Caco-2 (cell line): Measurements from ENCODE around the gene ELMO1. TPM values are rescaled to one million over a fixed set of nuclear protein-coding genes. Genes with fewer than 3 reads are reported as not detected.

Experiments used
- BruUV-seq: library from RNA; stranded (reverse); fragments of 400-500 nt; replicated peaks from 2 replicates; lab custom pipeline; 2021; lab: Mats Ljungman, UMichigan
- CTCF ChIA-PET: fragments of 300-600 bp; sonication (Branson Sonifier 250); formaldehyde crosslinking; loops from one replicate; lab custom pipeline; 2022; ENCODE audit warnings: antibody characterized with exemption; lab: Charles Lee
- POLR2A ChIA-PET: fragments of 300-600 bp; sonication (Branson Sonifier 250); formaldehyde crosslinking; loops from one replicate; lab custom pipeline; 2022; ENCODE audit warnings: antibody characterized with exemption; lab: Charles Lee
- DNase-seq, 2 experiments: peaks; one replicate each; pipeline versions ENCODE4 v3.0.0 to v3.0.0-alpha.2; 2020 to 2022
- H3K27me3 ChIP-seq: replicated peaks from 2 replicates; pipeline ENCODE4 v1.6.0; 2011; ENCODE audit warnings: low read length; ENCODE audit not compliant: control insufficient read depth, insufficient read depth
- H3K36me3 ChIP-seq: 2 replicates; pipeline ENCODE4 v1.5.1; 2011; ENCODE audit warnings: low read length; ENCODE audit not compliant: control insufficient read depth, insufficient read depth
- H3K4me1 ChIP-seq: fragments of 250-450 bp; sonication (Bioruptor Pico); 2 replicates; pipeline ENCODE4 v1.5.1; 2020; ENCODE audit warnings: mild to moderate bottlenecking
- H3K4me3 ChIP-seq: 2 replicates; pipeline ENCODE4 v1.5.1; 2011; ENCODE audit warnings: low read depth, mild to moderate bottlenecking, control low read depth, low read length
- H3K9me3 ChIP-seq: fragments of 250-450 bp; sonication (Bioruptor Pico); 2 replicates; pipeline ENCODE4 v1.5.1; 2020; ENCODE audit warnings: mild to moderate bottlenecking, moderate library complexity
- H3K27ac Mint-ChIP-seq: one replicate; pipeline ENCODE4 v1.8.0; 2022; ENCODE audit warnings: mixed read lengths; ENCODE audit not compliant: unreplicated experiment
- H3K27me3 Mint-ChIP-seq: one replicate; pipeline ENCODE4 v1.8.0; 2022; ENCODE audit warnings: mixed read lengths; ENCODE audit not compliant: insufficient read depth, unreplicated experiment
- H3K36me3 Mint-ChIP-seq: one replicate; pipeline ENCODE4 v1.8.0; 2022; ENCODE audit warnings: mild to moderate bottlenecking, mixed read lengths; ENCODE audit not compliant: insufficient read depth, unreplicated experiment
- H3K4me1 Mint-ChIP-seq: one replicate; pipeline ENCODE4 v1.8.0; 2022; ENCODE audit warnings: low read depth, mixed read lengths; ENCODE audit not compliant: unreplicated experiment
- H3K4me3 Mint-ChIP-seq: one replicate; pipeline ENCODE4 v1.8.0; 2022; ENCODE audit warnings: mild to moderate bottlenecking, moderate library complexity, mixed read lengths; ENCODE audit not compliant: unreplicated experiment
- H3K9me3 Mint-ChIP-seq: one replicate; pipeline ENCODE4 v1.8.0; 2022; ENCODE audit warnings: mixed read lengths; ENCODE audit not compliant: unreplicated experiment
- intact Hi-C: fragments of 100-400 bp; cut with micrococcal nuclease; formaldehyde crosslinking; loops from one replicate; pipeline ENCODE4 v1.10.0; 2022; ENCODE audit not compliant: unreplicated experiment
- total RNA-seq: library from RNA; stranded (reverse); gene quantifications from 2 replicates; pipeline ENCODE4 v1.2.3, GENCODE V29; 2022
- TF ChIP-seq, protein P1 (sequence below), 2 experiments: fragments of 200-600 bp in 1 of 2; IDR thresholded peaks; 1 replicate in 1 of 2; 2 replicates in 1 of 2; pipeline versions ENCODE4 v1.5.1 to v1.8.0; 2011 to 2022; ENCODE audit warnings: antibody characterized with exemption in 1 of 2, control low read depth in 1 of 2, inconsistent platforms in 1 of 2, low read depth in 1 of 2, low read length in 1 of 2, mild to moderate bottlenecking in 1 of 2, moderate library complexity in 1 of 2; ENCODE audit not compliant: insufficient read depth in 1 of 2, severe bottlenecking in 1 of 2, unreplicated experiment in 1 of 2

Gene ELMO1
- total RNA-seq, 1 experiment from 2014 or later, result 0.14 TPM

DNA sequence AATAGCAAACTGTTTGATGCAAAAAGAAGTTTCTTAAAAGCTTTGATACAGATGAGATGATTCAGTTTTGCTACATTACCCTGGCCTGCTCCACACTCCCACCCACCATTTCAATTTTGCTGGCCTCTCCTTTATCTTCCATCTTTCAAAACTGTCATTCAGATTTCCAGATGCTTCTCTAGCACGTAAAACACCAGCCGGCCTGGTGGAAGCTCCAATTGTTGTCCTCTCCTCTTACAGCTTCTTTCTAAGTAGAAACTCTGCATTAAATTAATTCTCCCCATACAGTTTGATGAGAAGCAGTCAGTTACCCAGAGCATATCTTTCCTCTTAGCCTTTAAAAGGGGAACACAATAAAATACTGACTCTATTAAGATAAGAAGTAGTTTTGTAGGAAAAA is 34.3 kb upstream of the ELMO1 start:
- H3K27ac Mint-ChIP-seq, result no peak overlapping the region
- no peaks in the 10 kb centered on the region for H3K36me3 Mint-ChIP-seq
- no peaks in the 10 kb centered on the region for H3K9me3 Mint-ChIP-seq
- no peak overlapping the region for H3K4me3 Mint-ChIP-seq
- Histone ChIP-seq H3K9me3 (no peaks in the 10 kb centered on the region; the same call in 1 of the 2 replicates), H3K36me3 (no peaks in the 10 kb centered on the region), H3K4me1 (no peaks in the 10 kb centered on the region), H3K4me3 (no peak overlapping the region), H3K27me3 (no peaks in the 10 kb centered on the region)
- no peaks in the 10 kb centered on the region for H3K4me1 Mint-ChIP-seq
- DNase-seq, result no peak
- intact Hi-C loops, result no loop called here
- no TSS peak for BruUV-seq
- ChIA-PET CTCF (no interaction called here), POLR2A (no interaction called here)
- H3K27me3 Mint-ChIP-seq, result peaks cover 9% of the 10 kb centered on the region
- TF ChIP-seq, protein P1, sequence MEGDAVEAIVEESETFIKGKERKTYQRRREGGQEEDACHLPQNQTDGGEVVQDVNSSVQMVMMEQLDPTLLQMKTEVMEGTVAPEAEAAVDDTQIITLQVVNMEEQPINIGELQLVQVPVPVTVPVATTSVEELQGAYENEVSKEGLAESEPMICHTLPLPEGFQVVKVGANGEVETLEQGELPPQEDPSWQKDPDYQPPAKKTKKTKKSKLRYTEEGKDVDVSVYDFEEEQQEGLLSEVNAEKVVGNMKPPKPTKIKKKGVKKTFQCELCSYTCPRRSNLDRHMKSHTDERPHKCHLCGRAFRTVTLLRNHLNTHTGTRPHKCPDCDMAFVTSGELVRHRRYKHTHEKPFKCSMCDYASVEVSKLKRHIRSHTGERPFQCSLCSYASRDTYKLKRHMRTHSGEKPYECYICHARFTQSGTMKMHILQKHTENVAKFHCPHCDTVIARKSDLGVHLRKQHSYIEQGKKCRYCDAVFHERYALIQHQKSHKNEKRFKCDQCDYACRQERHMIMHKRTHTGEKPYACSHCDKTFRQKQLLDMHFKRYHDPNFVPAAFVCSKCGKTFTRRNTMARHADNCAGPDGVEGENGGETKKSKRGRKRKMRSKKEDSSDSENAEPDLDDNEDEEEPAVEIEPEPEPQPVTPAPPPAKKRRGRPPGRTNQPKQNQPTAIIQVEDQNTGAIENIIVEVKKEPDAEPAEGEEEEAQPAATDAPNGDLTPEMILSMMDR (IDR thresholded peaks at IDR 0.05; ENCODE audit: insufficient read depth in 1 of 2, low read depth in 1 of 2, low read length in 1 of 2, severe bottlenecking in 1 of 2, unreplicated experiment in 1 of 2), result no peak

DNA sequence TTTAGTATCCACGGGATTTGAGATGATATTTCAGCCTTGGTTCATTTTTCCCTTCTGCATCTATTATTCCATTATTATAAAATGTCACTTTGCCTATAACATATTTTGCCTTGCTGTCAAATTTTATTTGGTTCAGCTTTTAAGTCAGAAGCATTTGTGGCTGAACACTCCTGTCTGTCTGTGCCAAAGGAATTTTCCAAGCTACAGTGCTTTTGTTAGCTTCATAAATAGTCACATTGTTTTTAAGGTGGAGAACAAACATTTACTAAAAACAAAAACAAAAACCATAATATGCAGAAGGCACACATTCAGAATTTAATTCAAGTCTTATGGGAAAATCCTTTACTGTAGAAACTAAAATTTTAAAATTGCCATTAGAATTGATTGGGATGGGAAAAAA is 33.8 kb upstream of the ELMO1 start:
- no peak for DNase-seq
- Histone ChIP-seq H3K4me1 (no peaks in the 10 kb centered on the region), H3K27me3 (no peaks in the 10 kb centered on the region), H3K36me3 (no peaks in the 10 kb centered on the region), H3K9me3 (no peaks in the 10 kb centered on the region; the same call in 1 of the 2 replicates), H3K4me3 (no peak overlapping the region)
- TF ChIP-seq, protein P1 (IDR thresholded peaks at IDR 0.05; ENCODE audit: insufficient read depth in 1 of 2, low read depth in 1 of 2, low read length in 1 of 2, severe bottlenecking in 1 of 2, unreplicated experiment in 1 of 2), result no peak
- BruUV-seq, result no TSS peak
- intact Hi-C loops, result no loop called here
- Mint-ChIP-seq H3K27me3 (peaks cover 9% of the 10 kb centered on the region), H3K36me3 (no peaks in the 10 kb centered on the region), H3K27ac (no peak overlapping the region), H3K9me3 (no peaks in the 10 kb centered on the region), H3K4me1 (no peaks in the 10 kb centered on the region), H3K4me3 (no peak overlapping the region)
- POLR2A ChIA-PET, result no interaction called here
- CTCF ChIA-PET, result no interaction called here

DNA sequence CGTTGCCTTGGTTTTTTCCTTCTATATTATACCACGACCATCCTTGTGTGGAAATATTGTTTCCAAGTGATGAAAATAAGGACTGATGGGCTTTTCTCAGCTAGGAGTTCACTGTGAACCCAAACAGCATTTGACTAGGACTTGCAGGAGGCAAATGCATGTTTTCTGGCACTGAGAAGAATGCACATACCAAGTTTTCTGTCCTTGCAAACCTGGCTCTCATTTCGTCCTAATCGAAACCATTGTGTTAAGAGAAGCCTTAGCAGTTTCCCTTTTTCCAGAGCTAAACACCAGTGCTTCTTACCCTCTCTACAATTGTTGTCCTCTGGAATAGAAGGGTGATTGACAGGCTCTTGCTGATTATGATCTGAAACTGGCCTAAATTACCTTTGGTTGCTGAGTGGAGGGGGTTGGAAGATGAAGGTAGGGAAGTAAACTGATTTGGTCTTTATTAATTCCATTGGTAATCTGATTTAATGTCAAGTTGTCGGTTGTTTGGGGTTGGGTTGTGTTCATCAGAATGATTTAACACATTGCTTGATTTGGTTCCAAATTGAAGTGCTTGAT is 33.1 kb upstream of the ELMO1 start:
- Mint-ChIP-seq H3K27me3 (peaks cover 9% of the 10 kb centered on the region), H3K4me1 (no peaks in the 10 kb centered on the region), H3K4me3 (no peak overlapping the region), H3K9me3 (no peaks in the 10 kb centered on the region), H3K36me3 (no peaks in the 10 kb centered on the region), H3K27ac (no peak overlapping the region)
- ChIA-PET POLR2A (no interaction called here), CTCF (no interaction called here)
- Histone ChIP-seq H3K4me1 (no peaks in the 10 kb centered on the region), H3K36me3 (no peaks in the 10 kb centered on the region), H3K27me3 (no peaks in the 10 kb centered on the region), H3K4me3 (no peak overlapping the region), H3K9me3 (no peaks in the 10 kb centered on the region; the same call in 1 of the 2 replicates)
- intact Hi-C loops, result no loop called here
- DNase-seq, result no peak
- TF ChIP-seq, protein P1 (IDR thresholded peaks at IDR 0.05; ENCODE audit: insufficient read depth in 1 of 2, low read depth in 1 of 2, low read length in 1 of 2, severe bottlenecking in 1 of 2, unreplicated experiment in 1 of 2), result no peak
- BruUV-seq, result no TSS peak
